Measurements from ENCODE around the gene TEX48. TPM values are rescaled to one million over a fixed set of nuclear protein-coding genes. Genes with fewer than 3 reads are reported as not detected.

The TEX48 gene
- total and polyA plus RNA-seq, 10 of the 15 experiments (the other 5 are each of a cell fraction or from before 2014, with no cell fraction given): not detected

GRCh38 chr9:114678795-114679194 is 3.2 kb downstream of the TEX48 start (continued):
- no peak for TF ChIP-seq ZBTB33 (IDR thresholded peaks at IDR 0.05)
- no peak for TF ChIP-seq PAX8 (IDR thresholded peaks at IDR 0.05)
- TF ChIP-seq GABPA (IDR thresholded peaks at IDR 0.05; ENCODE audit: low read depth): no peak
- TF ChIP-seq USF1 (IDR thresholded peaks at IDR 0.05; ENCODE audit: borderline replicate concordance, extremely low read length, insufficient read depth, low read depth, low read length): no peak
- TF ChIP-seq SUZ12 (IDR thresholded peaks at IDR 0.05; ENCODE audit: unreplicated experiment): no peak
- TF ChIP-seq RAD51 (IDR thresholded peaks at IDR 0.05): no peak
- no peak for TF ChIP-seq NR2F1 (conservative IDR thresholded peaks at IDR 0.05)
- TF ChIP-seq NKRF (conservative IDR thresholded peaks at IDR 0.05): no peak
- TF ChIP-seq TCF3 (IDR thresholded peaks at IDR 0.05; ENCODE audit: borderline replicate concordance, insufficient read depth, low read depth, low read length): no peak
